Calu3 (cell line): ENCODE results near the gene SPI1. TPM values are rescaled to one million over a fixed set of nuclear protein-coding genes. Genes with fewer than 3 reads are reported as not detected.
A peak's percentile ranks its signal among the peaks of the same experiment; 100 is the strongest.

ENCODE experiments used
- BruUV-seq: library from RNA; stranded (reverse); fragments of 400-500 nt; replicated peaks from 2 replicates; lab custom pipeline; 2021; lab: Mats Ljungman, UMichigan
- CTCF ChIA-PET: fragments of 300-600 bp; sonication (Branson Sonifier 250); formaldehyde crosslinking; loops from one replicate; lab custom pipeline; 2022; ENCODE audit warnings: antibody characterized with exemption; lab: Charles Lee
- DNase-seq: peaks from one replicate; pipeline ENCODE4 v3.0.0; 2022
- H3K27ac Mint-ChIP-seq: one replicate; pipeline ENCODE4 v1.8.0; 2022; ENCODE audit warnings: mixed read lengths; ENCODE audit not compliant: unreplicated experiment
- H3K27me3 Mint-ChIP-seq: one replicate; pipeline ENCODE4 v1.8.0; 2022; ENCODE audit warnings: mixed read lengths; ENCODE audit not compliant: unreplicated experiment
- H3K36me3 Mint-ChIP-seq: one replicate; pipeline ENCODE4 v1.8.0; 2022; ENCODE audit warnings: mild to moderate bottlenecking, moderate library complexity, mixed read lengths; ENCODE audit not compliant: insufficient read depth, unreplicated experiment
- H3K4me1 Mint-ChIP-seq: one replicate; pipeline ENCODE4 v1.8.0; 2022; ENCODE audit warnings: mild to moderate bottlenecking, low read depth, mixed read lengths; ENCODE audit not compliant: unreplicated experiment
- H3K4me3 Mint-ChIP-seq: one replicate; pipeline ENCODE4 v1.8.0; 2022; ENCODE audit warnings: mild to moderate bottlenecking, low read depth, moderate library complexity, mixed read lengths; ENCODE audit not compliant: unreplicated experiment
- H3K9me3 Mint-ChIP-seq: one replicate; pipeline ENCODE4 v1.8.0; 2022; ENCODE audit warnings: low read depth, mixed read lengths; ENCODE audit not compliant: unreplicated experiment
- intact Hi-C: fragments of 100-400 bp; cut with micrococcal nuclease; formaldehyde crosslinking; loops from one replicate; pipeline ENCODE4 v1.10.0; 2022; ENCODE audit not compliant: unreplicated experiment
- total RNA-seq: library from RNA; stranded (reverse); gene quantifications from 2 replicates; pipeline ENCODE4 v1.2.3, GENCODE V29; 2022
- TF ChIP-seq, protein P1 (sequence below): fragments of 200-600 bp; IDR thresholded peaks from one replicate; pipeline ENCODE4 v1.8.0; 2022; ENCODE audit warnings: antibody characterized with exemption; ENCODE audit not compliant: unreplicated experiment

Gene SPI1
- total RNA-seq, 1 experiment from 2014 or later = not detected

DNA sequence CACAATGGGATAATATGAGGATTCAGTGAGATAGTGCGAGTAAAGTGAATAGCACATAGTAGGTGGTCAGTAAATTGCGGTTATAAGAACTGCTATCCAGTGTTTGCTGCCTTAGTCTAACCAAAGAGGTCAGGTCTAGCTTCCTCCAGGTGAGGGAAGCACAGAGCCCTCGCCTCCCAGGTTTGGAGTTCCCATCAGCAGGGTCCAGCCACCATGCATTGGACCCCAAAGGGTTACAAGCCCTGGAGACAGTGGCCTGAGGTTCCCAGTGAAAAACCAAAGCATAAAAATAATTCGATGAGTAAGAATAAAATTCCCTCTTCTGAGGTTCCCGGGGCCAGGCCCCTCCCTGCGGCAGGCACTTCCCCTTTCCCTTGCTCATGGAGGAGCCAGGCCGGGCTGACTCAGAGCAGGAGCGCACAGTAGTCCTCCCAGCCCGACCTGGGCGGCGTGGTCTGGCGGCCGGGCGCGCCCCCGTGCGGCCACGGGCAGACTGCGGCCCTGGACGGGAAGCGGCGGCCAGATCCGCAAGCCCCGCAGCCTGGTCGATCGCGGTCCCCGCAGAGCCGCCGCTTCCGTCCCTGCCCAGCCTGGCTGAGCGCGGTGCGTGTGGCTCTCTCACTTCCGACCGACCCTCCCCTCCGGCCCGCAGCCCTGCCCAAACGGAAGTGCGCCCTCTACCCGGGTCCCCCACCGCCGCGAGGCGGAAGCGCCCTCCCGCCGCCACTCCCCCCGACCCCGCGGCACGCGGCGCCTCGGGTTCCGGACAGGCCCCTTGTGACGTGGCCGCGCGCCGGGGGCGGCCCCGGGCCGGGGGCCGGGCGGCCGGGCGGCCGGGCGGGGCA lies 29.6 kb upstream of the SPI1 start, which contains the start of gene SLC39A13:
Gene SLC39A13 (plus strand): TSS at position 845 of the 845 bp plus-strand sequence. CDS start 1,505 bp downstream, outside the sequence.
- intact Hi-C loops = loop anchor here (5.0 kb wide), 1 partner anchor 36 kb away; no protein-coding TSS in a partner anchor
- Mint-ChIP-seq H3K4me3 (peak within 1 kb of the TSS; percentile 82), H3K27ac (peak within 1 kb of the TSS; percentile 69), H3K4me1 (peaks cover 9% of the 10 kb centered on the region), H3K36me3 (peaks cover 27% of the 10 kb centered on the region), H3K9me3 (no peaks in the 10 kb centered on the region), H3K27me3 (no peaks in the 10 kb centered on the region)
- BruUV-seq = TSS peak; percentile 87
- CTCF ChIA-PET = interaction anchor here (0.7 to 0.9 kb wide), 2 partner anchors 34 to 37 kb away, joined by 4 to 5 read pairs; no protein-coding TSS in a partner anchor
- TF ChIP-seq, protein P1, sequence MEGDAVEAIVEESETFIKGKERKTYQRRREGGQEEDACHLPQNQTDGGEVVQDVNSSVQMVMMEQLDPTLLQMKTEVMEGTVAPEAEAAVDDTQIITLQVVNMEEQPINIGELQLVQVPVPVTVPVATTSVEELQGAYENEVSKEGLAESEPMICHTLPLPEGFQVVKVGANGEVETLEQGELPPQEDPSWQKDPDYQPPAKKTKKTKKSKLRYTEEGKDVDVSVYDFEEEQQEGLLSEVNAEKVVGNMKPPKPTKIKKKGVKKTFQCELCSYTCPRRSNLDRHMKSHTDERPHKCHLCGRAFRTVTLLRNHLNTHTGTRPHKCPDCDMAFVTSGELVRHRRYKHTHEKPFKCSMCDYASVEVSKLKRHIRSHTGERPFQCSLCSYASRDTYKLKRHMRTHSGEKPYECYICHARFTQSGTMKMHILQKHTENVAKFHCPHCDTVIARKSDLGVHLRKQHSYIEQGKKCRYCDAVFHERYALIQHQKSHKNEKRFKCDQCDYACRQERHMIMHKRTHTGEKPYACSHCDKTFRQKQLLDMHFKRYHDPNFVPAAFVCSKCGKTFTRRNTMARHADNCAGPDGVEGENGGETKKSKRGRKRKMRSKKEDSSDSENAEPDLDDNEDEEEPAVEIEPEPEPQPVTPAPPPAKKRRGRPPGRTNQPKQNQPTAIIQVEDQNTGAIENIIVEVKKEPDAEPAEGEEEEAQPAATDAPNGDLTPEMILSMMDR = peak; percentile 82
- peak; percentile 96 for DNase-seq

GRCh38 chr11:47406896-47407745 lies 28.8 kb upstream of the SPI1 start:
- peak overlapping the region; percentile 82 for H3K4me3 Mint-ChIP-seq
- peak overlapping the region; percentile 69 for H3K27ac Mint-ChIP-seq
- TF ChIP-seq, protein P1 = no peak
- H3K36me3 Mint-ChIP-seq = peaks cover 27% of the 10 kb centered on the region
- H3K27me3 Mint-ChIP-seq = no peaks in the 10 kb centered on the region
- H3K9me3 Mint-ChIP-seq = no peaks in the 10 kb centered on the region
- CTCF ChIA-PET = interaction anchor here (0.7 to 0.9 kb wide), 2 partner anchors 33 to 36 kb away, joined by 4 to 5 read pairs; no protein-coding TSS in a partner anchor
- DNase-seq = no peak
- peaks cover 9% of the 10 kb centered on the region for H3K4me1 Mint-ChIP-seq
- BruUV-seq = no TSS peak
- intact Hi-C loops = loop anchor here (5.0 kb wide), 1 partner anchor 35 kb away; no protein-coding TSS in a partner anchor

DNA sequence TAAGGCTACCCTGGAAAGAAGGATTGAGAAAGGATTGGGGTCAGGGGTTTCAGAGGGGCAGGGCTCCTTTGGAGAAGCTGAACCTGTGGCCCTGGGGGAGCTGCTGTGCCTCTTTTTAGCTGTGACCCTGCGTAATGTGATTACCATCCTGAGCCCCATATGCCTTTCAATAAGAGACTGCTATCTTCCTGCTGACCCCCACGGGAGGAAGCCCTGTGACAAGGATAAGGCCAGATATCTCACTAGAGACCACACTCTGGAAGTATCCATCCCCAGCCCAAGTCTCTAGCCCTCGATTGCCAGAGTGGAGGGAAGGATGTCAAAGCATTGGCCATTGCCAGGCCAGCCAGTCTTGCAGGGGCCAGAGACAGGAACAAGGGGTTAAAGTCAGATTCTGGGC lies 25.2 kb upstream of the SPI1 start:
- peaks cover 13% of the 10 kb centered on the region for H3K27me3 Mint-ChIP-seq
- intact Hi-C loops = no loop called here
- H3K4me1 Mint-ChIP-seq = peaks cover 9% of the 10 kb centered on the region
- H3K9me3 Mint-ChIP-seq = no peaks in the 10 kb centered on the region
- no peak overlapping the region for H3K27ac Mint-ChIP-seq
- TF ChIP-seq, protein P1 = no peak
- peaks cover 18% of the 10 kb centered on the region for H3K36me3 Mint-ChIP-seq
- CTCF ChIA-PET = no interaction called here
- H3K4me3 Mint-ChIP-seq = no peak overlapping the region
- BruUV-seq = no TSS peak
- DNase-seq = no peak

DNA sequence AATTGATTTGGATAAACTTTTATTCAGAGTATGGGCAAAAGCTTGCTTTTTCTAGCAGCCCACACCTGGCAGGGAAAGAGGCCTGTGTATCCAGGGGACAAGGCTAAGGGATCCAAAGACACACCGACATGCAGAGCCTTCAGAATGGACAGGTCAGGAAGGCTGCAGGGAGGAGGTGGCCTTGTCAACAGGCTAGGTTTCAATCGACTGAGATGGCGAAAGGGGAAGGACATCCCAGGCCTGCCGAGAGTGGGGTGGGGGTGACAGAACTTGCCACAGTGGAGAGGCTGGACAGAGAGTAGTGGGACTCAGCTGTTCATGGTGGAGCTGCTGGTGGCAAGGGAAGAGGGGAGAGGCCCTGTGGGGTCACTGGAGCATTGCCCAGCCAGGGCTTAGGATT lies 24.8 kb upstream of the SPI1 start:
- H3K27ac Mint-ChIP-seq = no peak overlapping the region
- H3K27me3 Mint-ChIP-seq = peaks cover 13% of the 10 kb centered on the region
- H3K4me1 Mint-ChIP-seq = peaks cover 9% of the 10 kb centered on the region
- no peaks in the 10 kb centered on the region for H3K9me3 Mint-ChIP-seq
- DNase-seq = no peak
- peaks cover 14% of the 10 kb centered on the region for H3K36me3 Mint-ChIP-seq
- no TSS peak for BruUV-seq
- intact Hi-C loops = no loop called here
- CTCF ChIA-PET = no interaction called here
- no peak overlapping the region for H3K4me3 Mint-ChIP-seq
- TF ChIP-seq, protein P1 = no peak
